ENCODE results near the gene TRH.

The TRH gene

GRCh38 chr3:129973853-129974563 is 512 bp upstream of the TRH start:
- no peaks in the 10 kb centered on the region for H3K9me3 ChIP-seq (ENCODE audit: control extremely low read depth in 1 of 5, control insufficient read depth in 4 of 5, insufficient read depth in 2 of 5, low read depth in 1 of 5, low read length in 4 of 5)
- ChIA-PET CTCF (interaction anchor here (0.9 to 9.9 kb wide), 5 partner anchors 12 to 119 kb away, joined by 3 to 69 read pairs (median 4); no protein-coding TSS in a partner anchor), POLR2A (interaction anchor here (0.6 to 0.8 kb wide), 2 partner anchors 10 to 26 kb away, joined by 3 to 4 read pairs; no protein-coding TSS in a partner anchor)
- peak; percentile 29 to 65 (median 48) for DNase-seq
- WGBS (ENCODE audit: insufficient coverage) = 31% methylated on average over 32 of the region's 39 CpGs
- no peak overlapping the region for H3K27ac ChIP-seq (ENCODE audit: insufficient read depth in 1 of 2, low read depth in 1 of 2, low read length in 2 of 2, poor library complexity in 1 of 2, severe bottlenecking in 2 of 2)
- peaks cover 0 to 36% (median 10%) of the 10 kb centered on the region in 5 experiments for H3K27me3 ChIP-seq (replicated peaks in 2 of 5; ENCODE audit: control insufficient read depth in 4 of 5, insufficient read depth in 5 of 5, low read length in 4 of 5)
- peak overlapping the region; percentile 32 to 75 (median 66) for H3K4me3 ChIP-seq (ENCODE audit: control insufficient read depth in 1 of 7, extremely low read depth in 1 of 7, insufficient read depth in 4 of 7, low read depth in 2 of 7, low read length in 6 of 7)
- peaks cover 0 to 20% (median 20%) of the 10 kb centered on the region in 4 experiments for H3K4me1 ChIP-seq (ENCODE audit: control extremely low read depth in 1 of 4, control insufficient read depth in 4 of 4, insufficient read depth in 4 of 4, low read length in 3 of 4)
- no peaks in the 10 kb centered on the region for H3K36me3 ChIP-seq (ENCODE audit: control insufficient read depth in 4 of 4, insufficient read depth in 4 of 4, low read length in 3 of 4)

- WGBS (ENCODE audit: insufficient coverage) = under 1% methylated on average over 68 of the region's 71 CpGs
- ChIA-PET POLR2A (no interaction called here), CTCF (interaction anchor here (0.8 to 9.9 kb wide), 7 partner anchors 11 to 123 kb away, joined by 3 to 69 read pairs (median 3); no protein-coding TSS in a partner anchor)
- peak; percentile 31 to 75 (median 62) for DNase-seq
- H3K4me1 ChIP-seq (ENCODE audit: control extremely low read depth in 1 of 4, control insufficient read depth in 4 of 4, insufficient read depth in 4 of 4, low read length in 3 of 4) = peaks cover 0 to 20% (median 20%) of the 10 kb centered on the region in 4 experiments
- peak overlapping the region; percentile 32 to 75 (median 66) for H3K4me3 ChIP-seq (ENCODE audit: control insufficient read depth in 1 of 7, extremely low read depth in 1 of 7, insufficient read depth in 4 of 7, low read depth in 2 of 7, low read length in 6 of 7)
- H3K9me3 ChIP-seq (ENCODE audit: control extremely low read depth in 1 of 5, control insufficient read depth in 4 of 5, insufficient read depth in 2 of 5, low read depth in 1 of 5, low read length in 4 of 5) = no peaks in the 10 kb centered on the region
- no peaks in the 10 kb centered on the region for H3K36me3 ChIP-seq (ENCODE audit: control insufficient read depth in 4 of 4, insufficient read depth in 4 of 4, low read length in 3 of 4)
- H3K27ac ChIP-seq (ENCODE audit: insufficient read depth in 1 of 2, low read depth in 1 of 2, low read length in 2 of 2, poor library complexity in 1 of 2, severe bottlenecking in 2 of 2) = no peak overlapping the region
- H3K27me3 ChIP-seq (replicated peaks in 2 of 5; ENCODE audit: control insufficient read depth in 4 of 5, insufficient read depth in 5 of 5, low read length in 4 of 5) = peaks cover 0 to 36% (median 10%) of the 10 kb centered on the region in 5 experiments
Measured at GRCh38 chr3:129974833-129975704, 549 bp downstream of the TRH start.

- no peak for DNase-seq
- ChIA-PET CTCF (interaction anchor here (0.8 to 9.9 kb wide), 5 partner anchors 18 to 122 kb away, joined by 3 to 69 read pairs (median 3); no protein-coding TSS in a partner anchor), POLR2A (no interaction called here)
- no peaks in the 10 kb centered on the region for H3K36me3 ChIP-seq (ENCODE audit: control insufficient read depth in 4 of 4, insufficient read depth in 4 of 4, low read length in 3 of 4)
- WGBS (ENCODE audit: insufficient coverage) = 25% methylated on average over 24 of the region's 27 CpGs
- peaks cover 0 to 20% (median 20%) of the 10 kb centered on the region in 4 experiments for H3K4me1 ChIP-seq (ENCODE audit: control extremely low read depth in 1 of 4, control insufficient read depth in 4 of 4, insufficient read depth in 4 of 4, low read length in 3 of 4)
- H3K9me3 ChIP-seq (ENCODE audit: control extremely low read depth in 1 of 5, control insufficient read depth in 4 of 5, insufficient read depth in 2 of 5, low read depth in 1 of 5, low read length in 4 of 5) = no peaks in the 10 kb centered on the region
- H3K27me3 ChIP-seq (replicated peaks in 2 of 5; ENCODE audit: control insufficient read depth in 4 of 5, insufficient read depth in 5 of 5, low read length in 4 of 5) = peaks cover 0 to 36% (median 10%) of the 10 kb centered on the region in 5 experiments
- H3K4me3 ChIP-seq (ENCODE audit: control insufficient read depth in 1 of 7, extremely low read depth in 1 of 7, insufficient read depth in 4 of 7, low read depth in 2 of 7, low read length in 6 of 7) = peak overlapping the region in 5 of 7 experiments; percentile 44 to 75 (median 69)
- no peak overlapping the region for H3K27ac ChIP-seq (ENCODE audit: insufficient read depth in 1 of 2, low read depth in 1 of 2, low read length in 2 of 2, poor library complexity in 1 of 2, severe bottlenecking in 2 of 2)
Measured at GRCh38 chr3:129975705-129976048, 1.2 kb downstream of the TRH start.

- DNase-seq = no peak
- Histone ChIP-seq H3K27ac (ENCODE audit: insufficient read depth in 1 of 2, low read depth in 1 of 2, low read length in 2 of 2, poor library complexity in 1 of 2, severe bottlenecking in 2 of 2) (no peak overlapping the region), H3K27me3 (replicated peaks in 2 of 5; ENCODE audit: control insufficient read depth in 4 of 5, insufficient read depth in 5 of 5, low read length in 4 of 5) (peaks cover 0 to 36% (median 10%) of the 10 kb centered on the region in 5 experiments), H3K36me3 (ENCODE audit: control insufficient read depth in 4 of 4, insufficient read depth in 4 of 4, low read length in 3 of 4) (no peaks in the 10 kb centered on the region), H3K4me1 (ENCODE audit: control extremely low read depth in 1 of 4, control insufficient read depth in 4 of 4, insufficient read depth in 4 of 4, low read length in 3 of 4) (peaks cover 0 to 24% (median 21%) of the 10 kb centered on the region in 4 experiments), H3K9me3 (ENCODE audit: control extremely low read depth in 1 of 5, control insufficient read depth in 4 of 5, insufficient read depth in 2 of 5, low read depth in 1 of 5, low read length in 4 of 5) (no peaks in the 10 kb centered on the region), H3K4me3 (ENCODE audit: control insufficient read depth in 1 of 7, extremely low read depth in 1 of 7, insufficient read depth in 4 of 7, low read depth in 2 of 7, low read length in 6 of 7) (no peak overlapping the region)
- 100% methylated on average over 2 of the region's 4 CpGs for WGBS (ENCODE audit: insufficient coverage)
- POLR2A ChIA-PET = no interaction called here
- CTCF ChIA-PET = interaction anchor here (0.6 to 9.9 kb wide), 5 partner anchors 8 to 122 kb away, joined by 3 to 69 read pairs (median 3); no protein-coding TSS in a partner anchor
Measured at GRCh38 chr3:129976286-129976685, 1.8 kb downstream of the TRH start.

GRCh38 chr3:129978123-129978522 is 3.6 kb downstream of the TRH start:
- no peak overlapping the region for H3K4me3 ChIP-seq (ENCODE audit: control insufficient read depth in 1 of 7, extremely low read depth in 1 of 7, insufficient read depth in 4 of 7, low read depth in 2 of 7, low read length in 6 of 7)
- peaks cover 0 to 36% (median 10%) of the 10 kb centered on the region in 5 experiments for H3K27me3 ChIP-seq (replicated peaks in 2 of 5; ENCODE audit: control insufficient read depth in 4 of 5, insufficient read depth in 5 of 5, low read length in 4 of 5)
- H3K36me3 ChIP-seq (ENCODE audit: control insufficient read depth in 4 of 4, insufficient read depth in 4 of 4, low read length in 3 of 4) = no peaks in the 10 kb centered on the region
- no peaks in the 10 kb centered on the region for H3K9me3 ChIP-seq (ENCODE audit: control extremely low read depth in 1 of 5, control insufficient read depth in 4 of 5, insufficient read depth in 2 of 5, low read depth in 1 of 5, low read length in 4 of 5)
- ChIA-PET POLR2A (no interaction called here), CTCF (interaction anchor here (1.2 to 9.9 kb wide), 3 partner anchors 11 to 35 kb away, joined by 5 to 69 read pairs (median 7); no protein-coding TSS in a partner anchor)
- DNase-seq = no peak
- H3K27ac ChIP-seq (ENCODE audit: insufficient read depth in 1 of 2, low read depth in 1 of 2, low read length in 2 of 2, poor library complexity in 1 of 2, severe bottlenecking in 2 of 2) = no peak overlapping the region
- 100% methylated on average over 1 of the region's 2 CpGs for WGBS (ENCODE audit: insufficient coverage)
- H3K4me1 ChIP-seq (ENCODE audit: control extremely low read depth in 1 of 4, control insufficient read depth in 4 of 4, insufficient read depth in 4 of 4, low read length in 3 of 4) = peaks cover 0 to 24% (median 21%) of the 10 kb centered on the region in 4 experiments

- WGBS (ENCODE audit: insufficient coverage) = 94% methylated on average over 4 of the region's 5 CpGs
Measured at GRCh38 chr3:129979905-129980304, 5.4 kb downstream of the TRH start.

More at GRCh38 chr3:129979905-129980304, 5.4 kb downstream of the TRH start:
- H3K4me1 ChIP-seq (ENCODE audit: control extremely low read depth in 1 of 4, control insufficient read depth in 4 of 4, insufficient read depth in 4 of 4, low read length in 3 of 4) = peaks cover 0 to 15% (median 13%) of the 10 kb centered on the region in 4 experiments
- H3K36me3 ChIP-seq (ENCODE audit: control insufficient read depth in 4 of 4, insufficient read depth in 4 of 4, low read length in 3 of 4) = no peaks in the 10 kb centered on the region
- CTCF ChIA-PET = no interaction called here
- H3K9me3 ChIP-seq (ENCODE audit: control extremely low read depth in 1 of 5, control insufficient read depth in 4 of 5, insufficient read depth in 2 of 5, low read depth in 1 of 5, low read length in 4 of 5) = no peaks in the 10 kb centered on the region
- H3K27ac ChIP-seq (ENCODE audit: insufficient read depth in 1 of 2, low read depth in 1 of 2, low read length in 2 of 2, poor library complexity in 1 of 2, severe bottlenecking in 2 of 2) = no peak overlapping the region
- no peak for DNase-seq
- H3K27me3 ChIP-seq (replicated peaks in 2 of 5; ENCODE audit: control insufficient read depth in 4 of 5, insufficient read depth in 5 of 5, low read length in 4 of 5) = peaks cover 0 to 23% (median 8%) of the 10 kb centered on the region in 5 experiments
- no peak overlapping the region for H3K4me3 ChIP-seq (ENCODE audit: control insufficient read depth in 1 of 7, extremely low read depth in 1 of 7, insufficient read depth in 4 of 7, low read depth in 2 of 7, low read length in 6 of 7)
- POLR2A ChIA-PET = no interaction called here

Data from common myeloid progenitor, CD34-positive (primary cell).